ENCODE results near the gene SAA1.

The SAA1 gene

GRCh38 chr11:18253778-18254338 is 12.2 kb upstream of the SAA1 start:
- no peak for TF ChIP-seq ZNF792 (tag by site-specific recombination; IDR thresholded peaks at IDR 0.05)
- no peak for TF ChIP-seq ZNF629 (tag by site-specific recombination; IDR thresholded peaks at IDR 0.05)
- TF ChIP-seq YY1 (tag by site-specific recombination; IDR thresholded peaks at IDR 0.05) = no peak
- TF ChIP-seq ZNF548 (tag by site-specific recombination; IDR thresholded peaks at IDR 0.05) = no peak
- no peak for TF ChIP-seq ZSCAN5A (tag by site-specific recombination; IDR thresholded peaks at IDR 0.05)
- no peak for TF ChIP-seq ZNF324 (tag by site-specific recombination; IDR thresholded peaks at IDR 0.05)
- no peak for TF ChIP-seq PBX3 (CRISPR knock-in tag; IDR thresholded peaks at IDR 0.05)
- no peak for TF ChIP-seq ZNF658 (tag by site-specific recombination; IDR thresholded peaks at IDR 0.05)
- no peak for TF ChIP-seq ZNF626 (tag by site-specific recombination; IDR thresholded peaks at IDR 0.05)
- no peak for TF ChIP-seq ZFP69B (tag by site-specific recombination; IDR thresholded peaks at IDR 0.05)
- TF ChIP-seq ZNF114 (tag by site-specific recombination; IDR thresholded peaks at IDR 0.05) = no peak
- TF ChIP-seq GLI2 (tag by site-specific recombination; IDR thresholded peaks at IDR 0.05; ENCODE audit: borderline replicate concordance, low read depth) = no peak
- TF ChIP-seq ZSCAN18 (tag by site-specific recombination; IDR thresholded peaks at IDR 0.05) = no peak
- no peak for TF ChIP-seq ZNF416 (tag by site-specific recombination; IDR thresholded peaks at IDR 0.05)
- no peak for TF ChIP-seq ZNF341 (tag by site-specific recombination; IDR thresholded peaks at IDR 0.05; ENCODE audit: low read depth)
- no peak for TF ChIP-seq ZNF514 (tag by site-specific recombination; IDR thresholded peaks at IDR 0.05)
- Histone ChIP-seq H3K4me1 (ENCODE audit: control insufficient read depth, insufficient read depth, low read length) (no peaks in the 10 kb centered on the region), H3K36me3 (ENCODE audit: control insufficient read depth in 2 of 2, insufficient read depth in 1 of 2, low read length in 2 of 2) (no peaks in the 10 kb centered on the region), H3K9me3 (ENCODE audit: control insufficient read depth, insufficient read depth, low read depth, low read length) (no peaks in the 10 kb centered on the region), H3K27ac (ENCODE audit: extremely low read depth, low read depth, low read length) (no peak overlapping the region), H3K4me3 (ENCODE audit: low read depth, low read length) (no peak overlapping the region)
- CTCF ChIA-PET = interaction anchor here (2.1 kb wide), 1 partner anchor 10 kb away, joined by 12 read pairs; no protein-coding TSS in a partner anchor
- POLR2A ChIA-PET = no interaction called here

- Histone ChIP-seq H3K4me3 (ENCODE audit: low read depth, low read length) (no peak overlapping the region), H3K36me3 (ENCODE audit: control insufficient read depth in 2 of 2, insufficient read depth in 1 of 2, low read length in 2 of 2) (no peaks in the 10 kb centered on the region), H3K9me3 (ENCODE audit: control insufficient read depth, insufficient read depth, low read depth, low read length) (no peaks in the 10 kb centered on the region), H3K4me1 (ENCODE audit: control insufficient read depth, insufficient read depth, low read length) (no peaks in the 10 kb centered on the region), H3K27ac (ENCODE audit: extremely low read depth, low read depth, low read length) (no peak overlapping the region)
- no peak for TF ChIP-seq ZNF433 (tag by site-specific recombination; IDR thresholded peaks at IDR 0.05; ENCODE audit: low read depth)
- TF ChIP-seq ZNF514 (tag by site-specific recombination; IDR thresholded peaks at IDR 0.05) = no peak
- TF ChIP-seq ZNF830 (tag by site-specific recombination; IDR thresholded peaks at IDR 0.05; ENCODE audit: low read depth) = no peak
- no peak for TF ChIP-seq ZNF488 (tag by site-specific recombination; IDR thresholded peaks at IDR 0.05)
- no peak for TF ChIP-seq ZNF76 (tag by site-specific recombination; IDR thresholded peaks at IDR 0.05; ENCODE audit: borderline replicate concordance, low read depth)
- TF ChIP-seq ZNF621 (tag by site-specific recombination; IDR thresholded peaks at IDR 0.05) = no peak
- ChIA-PET POLR2A (no interaction called here), CTCF (interaction anchor here (0.6 to 2.1 kb wide), 2 partner anchors 11 to 139 kb away, joined by 3 to 12 read pairs; no protein-coding TSS in a partner anchor)
These were observed 11.2 kb upstream of the SAA1 start for GRCh38 chr11:18254781-18255361.
